Measurements from ENCODE around the gene APBB2. TPM values are rescaled to one million over a fixed set of nuclear protein-coding genes. Genes with fewer than 3 reads are reported as not detected.

The APBB2 gene
- total RNA-seq, 1 donor from 2014 or later = 23.5 TPM

- H3K4me3 ChIP-seq = no peak overlapping the region
- H3K9me3 ChIP-seq (replicated peaks) = peaks cover 9% of the 10 kb centered on the region
- TF ChIP-seq, protein P1, sequence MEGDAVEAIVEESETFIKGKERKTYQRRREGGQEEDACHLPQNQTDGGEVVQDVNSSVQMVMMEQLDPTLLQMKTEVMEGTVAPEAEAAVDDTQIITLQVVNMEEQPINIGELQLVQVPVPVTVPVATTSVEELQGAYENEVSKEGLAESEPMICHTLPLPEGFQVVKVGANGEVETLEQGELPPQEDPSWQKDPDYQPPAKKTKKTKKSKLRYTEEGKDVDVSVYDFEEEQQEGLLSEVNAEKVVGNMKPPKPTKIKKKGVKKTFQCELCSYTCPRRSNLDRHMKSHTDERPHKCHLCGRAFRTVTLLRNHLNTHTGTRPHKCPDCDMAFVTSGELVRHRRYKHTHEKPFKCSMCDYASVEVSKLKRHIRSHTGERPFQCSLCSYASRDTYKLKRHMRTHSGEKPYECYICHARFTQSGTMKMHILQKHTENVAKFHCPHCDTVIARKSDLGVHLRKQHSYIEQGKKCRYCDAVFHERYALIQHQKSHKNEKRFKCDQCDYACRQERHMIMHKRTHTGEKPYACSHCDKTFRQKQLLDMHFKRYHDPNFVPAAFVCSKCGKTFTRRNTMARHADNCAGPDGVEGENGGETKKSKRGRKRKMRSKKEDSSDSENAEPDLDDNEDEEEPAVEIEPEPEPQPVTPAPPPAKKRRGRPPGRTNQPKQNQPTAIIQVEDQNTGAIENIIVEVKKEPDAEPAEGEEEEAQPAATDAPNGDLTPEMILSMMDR (IDR thresholded peaks at IDR 0.05; ENCODE audit: borderline replicate concordance) = no peak
- no peak overlapping the region for H3K27ac ChIP-seq (replicated peaks)
- no peaks in the 10 kb centered on the region for H3K27me3 ChIP-seq (ENCODE audit: low read depth)
- no peak for DNase-seq
- intact Hi-C loops (cut with micrococcal nuclease) = no loop called here
- H3K4me1 ChIP-seq = peaks cover 3% of the 10 kb centered on the region
- peaks cover 11% of the 10 kb centered on the region for H3K36me3 ChIP-seq
Measured at GRCh38 chr4:41009411-41009810, 204.9 kb downstream of the APBB2 start.

DNA sequence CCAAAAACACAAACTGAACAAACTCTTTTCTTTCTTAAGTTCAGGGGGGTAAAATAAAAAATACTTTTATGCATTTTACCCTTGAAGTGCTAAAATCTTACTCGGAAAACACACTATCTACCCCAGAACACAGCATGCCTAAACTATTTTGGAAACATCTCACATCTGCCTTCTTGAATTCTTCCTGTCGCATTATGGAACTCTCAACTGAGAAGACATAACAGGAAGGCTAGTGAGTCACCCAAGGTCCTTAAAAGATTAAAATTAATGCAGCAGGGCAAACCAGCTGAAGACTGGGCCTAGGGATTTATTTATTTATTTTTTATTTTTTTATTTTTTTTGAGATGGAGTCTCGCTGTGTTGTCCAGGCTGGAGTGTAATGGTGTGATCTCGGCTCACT, 208.2 kb downstream of the APBB2 start:
- TF ChIP-seq, protein P1 (IDR thresholded peaks at IDR 0.05; ENCODE audit: borderline replicate concordance) = no peak
- intact Hi-C loops (cut with micrococcal nuclease) = no loop called here
- DNase-seq = no peak
- no peak overlapping the region for H3K27ac ChIP-seq (replicated peaks)
- peaks cover 3% of the 10 kb centered on the region for H3K36me3 ChIP-seq
- no peaks in the 10 kb centered on the region for H3K27me3 ChIP-seq (ENCODE audit: low read depth)
- H3K4me1 ChIP-seq = no peaks in the 10 kb centered on the region
- H3K4me3 ChIP-seq = no peak overlapping the region
- H3K9me3 ChIP-seq (replicated peaks) = peaks cover 9% of the 10 kb centered on the region

DNA sequence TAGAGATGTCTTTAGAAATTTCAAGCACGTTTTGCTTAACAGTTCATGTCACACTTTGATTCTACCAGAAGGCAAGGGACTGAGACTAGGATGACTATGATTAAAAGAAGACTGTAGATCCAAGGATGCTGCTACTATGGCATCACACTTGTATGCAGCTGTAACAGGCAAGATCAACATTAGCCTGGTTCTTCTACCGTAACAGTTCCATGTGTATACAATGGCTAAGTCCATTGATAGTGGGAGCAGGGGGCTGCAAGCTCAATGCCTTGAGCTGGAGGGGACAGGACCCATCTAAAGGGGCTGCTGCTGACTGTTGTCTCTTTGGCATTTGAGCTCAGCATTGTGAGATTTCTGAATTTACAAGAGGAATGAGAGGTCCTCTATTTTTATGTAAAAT, 212.0 kb downstream of the APBB2 start:
- peaks cover 6% of the 10 kb centered on the region for H3K9me3 ChIP-seq (replicated peaks)
- TF ChIP-seq, protein P1 (IDR thresholded peaks at IDR 0.05; ENCODE audit: borderline replicate concordance) = no peak
- no peaks in the 10 kb centered on the region for H3K27me3 ChIP-seq (ENCODE audit: low read depth)
- no peak overlapping the region for H3K4me3 ChIP-seq
- H3K27ac ChIP-seq (replicated peaks) = no peak overlapping the region
- no peak for DNase-seq
- H3K36me3 ChIP-seq = peaks cover 3% of the 10 kb centered on the region
- H3K4me1 ChIP-seq = peaks cover 17% of the 10 kb centered on the region
- intact Hi-C loops (cut with micrococcal nuclease) = no loop called here

- no peak for DNase-seq
Measured at GRCh38 chr4:41000356-41000755, 214.0 kb downstream of the APBB2 start.

GRCh38 chr4:40998675-40999358, 215.5 kb downstream of the APBB2 start:
- Histone ChIP-seq H3K27me3 (ENCODE audit: low read depth) (no peaks in the 10 kb centered on the region), H3K4me1 (peaks cover 19% of the 10 kb centered on the region), H3K4me3 (peak overlapping the region; percentile 53), H3K9me3 (replicated peaks) (no peaks in the 10 kb centered on the region), H3K36me3 (no peaks in the 10 kb centered on the region), H3K27ac (replicated peaks) (peak overlapping the region; percentile 76)
- intact Hi-C loops (cut with micrococcal nuclease) = no loop called here
- DNase-seq = no peak
- TF ChIP-seq, protein P1 (IDR thresholded peaks at IDR 0.05; ENCODE audit: borderline replicate concordance) = no peak

More at GRCh38 chr4:41000356-41000755, 214.0 kb downstream of the APBB2 start:
- H3K9me3 ChIP-seq (replicated peaks) = no peaks in the 10 kb centered on the region
- H3K27ac ChIP-seq (replicated peaks) = no peak overlapping the region
- TF ChIP-seq, protein P1 (IDR thresholded peaks at IDR 0.05; ENCODE audit: borderline replicate concordance) = no peak
- no peaks in the 10 kb centered on the region for H3K27me3 ChIP-seq (ENCODE audit: low read depth)
- intact Hi-C loops (cut with micrococcal nuclease) = no loop called here
- peaks cover 17% of the 10 kb centered on the region for H3K4me1 ChIP-seq
- peaks cover 3% of the 10 kb centered on the region for H3K36me3 ChIP-seq
- no peak overlapping the region for H3K4me3 ChIP-seq

Data from left ventricle myocardium inferior (tissue), 1 donor.